HEK293 (cell line): ENCODE results near the gene PARD3.

Source experiments
- CTCF ChIA-PET: fragments of 350-600 bp; formaldehyde crosslinking; extraction: SDS; loops from one replicate; lab custom pipeline; 2021; ENCODE audit warnings: antibody characterized with exemption; lab: Yijun Ruan, JAX
- POLR2A ChIA-PET: fragments of 300-600 bp; formaldehyde crosslinking; extraction: SDS; loops from one replicate; lab custom pipeline; 2020; ENCODE audit warnings: antibody characterized with exemption, inconsistent platforms; lab: Yijun Ruan, JAX
- H3K27ac ChIP-seq: fragments of 200-500 bp; sonication (Bioruptor generic); 2 replicates; pipeline ENCODE4 v1.5.1; 2014; ENCODE audit warnings: low read depth, low read length, control low read depth, inconsistent platforms; ENCODE audit errors: extremely low read depth
- H3K36me3 ChIP-seq, 2 experiments: fragments of 200-500 bp in 1 of 2; sonication (Bioruptor generic) in 1 of 2; 1 replicate in 1 of 2; 2 replicates in 1 of 2; pipeline ENCODE4 v1.5.1; 2014 to 2017; ENCODE audit warnings: inconsistent platforms in 2 of 2, low read length in 2 of 2; ENCODE audit not compliant: control insufficient read depth in 2 of 2, insufficient read depth in 1 of 2
- H3K4me1 ChIP-seq: fragments of 200-500 bp; sonication (Bioruptor generic); 2 replicates; pipeline ENCODE4 v1.5.1; 2014; ENCODE audit warnings: mild to moderate bottlenecking, low read length, inconsistent platforms; ENCODE audit not compliant: control insufficient read depth, insufficient read depth
- H3K4me3 ChIP-seq: 2 replicates; pipeline ENCODE4 v1.5.1; 2011; ENCODE audit warnings: low read depth, mild to moderate bottlenecking, control low read depth, low read length, moderate library complexity
- H3K9me3 ChIP-seq: fragments of 200-500 bp; sonication (Bioruptor generic); 2 replicates; pipeline ENCODE4 v1.5.1; 2014; ENCODE audit warnings: low read depth, low read length, inconsistent platforms; ENCODE audit not compliant: control insufficient read depth, insufficient read depth
- GLIS1 ChIP-seq: fragments of 450-650 bp; formaldehyde crosslinking; IDR thresholded peaks from 2 replicates; pipeline ENCODE4 v1.5.1; 2016; ENCODE audit warnings: missing biosample characterization, missing genetic modification characterization
- KLF1 ChIP-seq: fragments of 450-650 bp; formaldehyde crosslinking; IDR thresholded peaks from 2 replicates; pipeline ENCODE4 v1.5.1; 2016; ENCODE audit warnings: missing biosample characterization, missing genetic modification characterization
- KLF8 ChIP-seq: fragments of 450-650 bp; formaldehyde crosslinking; IDR thresholded peaks from 2 replicates; pipeline ENCODE4 v1.5.1; 2016; ENCODE audit warnings: missing biosample characterization, missing genetic modification characterization
- KLF9 ChIP-seq: fragments of 450-650 bp; formaldehyde crosslinking; IDR thresholded peaks from 2 replicates; pipeline ENCODE4 v1.5.1; 2016; ENCODE audit warnings: missing biosample characterization, missing genetic modification characterization, low read depth
- MEIS1 ChIP-seq: sonication (generic); formaldehyde crosslinking; IDR thresholded peaks from 2 replicates; pipeline ENCODE4 v1.8.1; 2022; ENCODE audit warnings: missing genetic modification reagents, mild to moderate bottlenecking, borderline replicate concordance
- ZBTB1 ChIP-seq: fragments of 450-650 bp; formaldehyde crosslinking; IDR thresholded peaks from 2 replicates; pipeline ENCODE4 v1.5.1; 2016; ENCODE audit warnings: missing biosample characterization, missing genetic modification characterization
- ZBTB7A ChIP-seq: fragments of 450-650 bp; formaldehyde crosslinking; IDR thresholded peaks from 2 replicates; pipeline ENCODE4 v1.5.1; 2016; ENCODE audit warnings: low read depth, missing biosample characterization, missing genetic modification characterization
- ZFP69B ChIP-seq: fragments of 450-650 bp; formaldehyde crosslinking; IDR thresholded peaks from 2 replicates; pipeline ENCODE4 v1.5.1; 2016; ENCODE audit warnings: missing biosample characterization, missing genetic modification characterization
- ZNF175 ChIP-seq: fragments of 450-650 bp; formaldehyde crosslinking; IDR thresholded peaks from 2 replicates; pipeline ENCODE4 v1.5.1; 2016; ENCODE audit warnings: missing biosample characterization, missing genetic modification characterization
- ZNF280D ChIP-seq: fragments of 450-650 bp; formaldehyde crosslinking; IDR thresholded peaks from 2 replicates; pipeline ENCODE4 v1.5.1; 2016; ENCODE audit warnings: missing biosample characterization, missing genetic modification characterization
- ZNF530 ChIP-seq: fragments of 450-650 bp; formaldehyde crosslinking; IDR thresholded peaks from 2 replicates; pipeline ENCODE4 v1.5.1; 2016; ENCODE audit warnings: low read depth, missing biosample characterization, missing genetic modification characterization
- ZNF580 ChIP-seq: fragments of 450-650 bp; formaldehyde crosslinking; IDR thresholded peaks from 2 replicates; pipeline ENCODE4 v1.5.1; 2016; ENCODE audit warnings: missing biosample characterization, missing genetic modification characterization
- ZNF621 ChIP-seq: fragments of 450-650 bp; formaldehyde crosslinking; IDR thresholded peaks from 2 replicates; pipeline ENCODE4 v1.5.1; 2017; ENCODE audit warnings: missing biosample characterization, missing genetic modification characterization
- ZNF660 ChIP-seq: fragments of 450-650 bp; IDR thresholded peaks from 2 replicates; pipeline ENCODE4 v1.5.1; 2018; ENCODE audit warnings: missing biosample characterization, mild to moderate bottlenecking, missing genetic modification characterization
- ZNF843 ChIP-seq: fragments of 450-650 bp; formaldehyde crosslinking; IDR thresholded peaks from 2 replicates; pipeline ENCODE4 v1.5.1; 2016; ENCODE audit warnings: missing biosample characterization, missing genetic modification characterization
- ZSCAN4 ChIP-seq: fragments of 450-650 bp; formaldehyde crosslinking; IDR thresholded peaks from 2 replicates; pipeline ENCODE4 v1.5.1; 2017; ENCODE audit warnings: missing biosample characterization, missing genetic modification characterization
- ZSCAN5A ChIP-seq: fragments of 450-650 bp; formaldehyde crosslinking; IDR thresholded peaks from 2 replicates; pipeline ENCODE4 v1.5.1; 2016; ENCODE audit warnings: missing biosample characterization, missing genetic modification characterization

PARD3 gene

GRCh38 chr10:34334908-34335307, 480.2 kb downstream of the PARD3 start (continued):
- no peak for TF ChIP-seq ZNF280D (tag by site-specific recombination)
- TF ChIP-seq ZSCAN4 (tag by site-specific recombination): no peak
- no peak for TF ChIP-seq KLF9 (tag by site-specific recombination)
- no peak for TF ChIP-seq KLF1 (tag by site-specific recombination)
- no peak for TF ChIP-seq ZNF530 (tag by site-specific recombination)
- TF ChIP-seq ZNF660 (tag by site-specific recombination): no peak
- TF ChIP-seq ZBTB1 (tag by site-specific recombination): no peak

GRCh38 chr10:34333513-34333912, 481.6 kb downstream of the PARD3 start:
- peaks cover 17% of the 10 kb centered on the region for H3K4me1 ChIP-seq
- CTCF ChIA-PET: interaction anchor here (0.6 to 1.0 kb wide), 2 partner anchors 13 to 24 kb away, joined by 3 read pairs; no protein-coding TSS in a partner anchor
- no peak overlapping the region for H3K27ac ChIP-seq
- TF ChIP-seq GLIS1 (tag by site-specific recombination): no peak
- TF ChIP-seq KLF8 (tag by site-specific recombination): no peak
- no peak for TF ChIP-seq ZNF175 (tag by site-specific recombination)
- TF ChIP-seq ZFP69B: no peak
- TF ChIP-seq ZNF580 (tag by site-specific recombination): no peak
- TF ChIP-seq, all 188 proteins: peak for 0
- Histone ChIP-seq H3K9me3 (no peaks in the 10 kb centered on the region), H3K4me3 (no peak overlapping the region), H3K36me3 (peaks cover 6 to 9% of the 10 kb centered on the region in 2 experiments; a peak in 2 of 3 replicates)
- POLR2A ChIA-PET: no interaction called here

- H3K27ac ChIP-seq: no peak overlapping the region
- no peak overlapping the region for H3K4me3 ChIP-seq
- TF ChIP-seq ZSCAN5A (tag by site-specific recombination) (no peak), KLF8 (tag by site-specific recombination) (no peak), ZNF843 (tag by site-specific recombination) (no peak), MEIS1 (CRISPR knock-in tag) (no peak), ZBTB7A (tag by site-specific recombination) (no peak), GLIS1 (tag by site-specific recombination) (no peak), ZNF621 (tag by site-specific recombination) (no peak), KLF1 (tag by site-specific recombination) (no peak)
- TF ChIP-seq, all 188 proteins: peak for 0
- no peaks in the 10 kb centered on the region for H3K9me3 ChIP-seq
- H3K4me1 ChIP-seq: peaks cover 6% of the 10 kb centered on the region; the same call in 1 of the 2 replicates
- CTCF ChIA-PET: interaction anchor here (0.6 kb wide), 1 partner anchor 821 kb away, joined by 3 read pairs; no protein-coding TSS in a partner anchor
- POLR2A ChIA-PET: no interaction called here
- peaks cover 5 to 12% of the 10 kb centered on the region in 2 experiments for H3K36me3 ChIP-seq
Observed at GRCh38 chr10:34327184-34327583, 487.9 kb downstream of the PARD3 start.
